HEK293 (cell line): ENCODE data around the gene OAT.

Experiments
- CTCF ChIA-PET: fragments of 350-600 bp; formaldehyde crosslinking; extraction: SDS; loops from one replicate; lab custom pipeline; 2021; ENCODE audit warnings: antibody characterized with exemption; lab: Yijun Ruan, JAX
- POLR2A ChIA-PET: fragments of 300-600 bp; formaldehyde crosslinking; extraction: SDS; loops from one replicate; lab custom pipeline; 2020; ENCODE audit warnings: antibody characterized with exemption, inconsistent platforms; lab: Yijun Ruan, JAX
- H3K27ac ChIP-seq: fragments of 200-500 bp; sonication (Bioruptor generic); 2 replicates; pipeline ENCODE4 v1.5.1; 2014; ENCODE audit warnings: low read depth, low read length, control low read depth, inconsistent platforms; ENCODE audit errors: extremely low read depth
- H3K36me3 ChIP-seq, 2 experiments: fragments of 200-500 bp in 1 of 2; sonication (Bioruptor generic) in 1 of 2; 1 replicate in 1 of 2; 2 replicates in 1 of 2; pipeline ENCODE4 v1.5.1; 2014 to 2017; ENCODE audit warnings: inconsistent platforms in 2 of 2, low read length in 2 of 2; ENCODE audit not compliant: control insufficient read depth in 2 of 2, insufficient read depth in 1 of 2
- H3K4me1 ChIP-seq: fragments of 200-500 bp; sonication (Bioruptor generic); 2 replicates; pipeline ENCODE4 v1.5.1; 2014; ENCODE audit warnings: mild to moderate bottlenecking, low read length, inconsistent platforms; ENCODE audit not compliant: control insufficient read depth, insufficient read depth
- H3K4me3 ChIP-seq: 2 replicates; pipeline ENCODE4 v1.5.1; 2011; ENCODE audit warnings: low read depth, mild to moderate bottlenecking, control low read depth, low read length, moderate library complexity
- H3K9me3 ChIP-seq: fragments of 200-500 bp; sonication (Bioruptor generic); 2 replicates; pipeline ENCODE4 v1.5.1; 2014; ENCODE audit warnings: low read depth, low read length, inconsistent platforms; ENCODE audit not compliant: control insufficient read depth, insufficient read depth
- ELK4 ChIP-seq: IDR thresholded peaks from 2 replicates; pipeline ENCODE4 v1.6.1; 2011; ENCODE audit warnings: mild to moderate bottlenecking, low read depth, low read length, borderline replicate concordance
- GFI1B ChIP-seq: fragments of 450-650 bp; formaldehyde crosslinking; IDR thresholded peaks from 2 replicates; pipeline ENCODE4 v1.5.1; 2016; ENCODE audit warnings: missing biosample characterization, missing genetic modification characterization
- KLF16 ChIP-seq: fragments of 450-650 bp; formaldehyde crosslinking; IDR thresholded peaks from 2 replicates; pipeline ENCODE4 v1.5.1; 2017; ENCODE audit warnings: missing biosample characterization, missing genetic modification characterization
- OSR2 ChIP-seq: fragments of 450-650 bp; formaldehyde crosslinking; IDR thresholded peaks from 2 replicates; pipeline ENCODE4 v1.5.1; 2016; ENCODE audit warnings: missing biosample characterization, missing genetic modification characterization
- PRDM2 ChIP-seq: fragments of 450-650 bp; formaldehyde crosslinking; IDR thresholded peaks from 2 replicates; pipeline ENCODE4 v1.5.1; 2016; ENCODE audit warnings: missing biosample characterization, missing genetic modification characterization, borderline replicate concordance
- SETDB1 ChIP-seq: IDR thresholded peaks from one replicate; pipeline ENCODE4 v1.6.1; 2017; ENCODE audit warnings: mild to moderate bottlenecking, low read length, moderate library complexity, mixed read lengths; ENCODE audit not compliant: insufficient read length
- TSHZ1 ChIP-seq: fragments of 450-650 bp; formaldehyde crosslinking; IDR thresholded peaks from 2 replicates; pipeline ENCODE4 v1.5.1; 2016; ENCODE audit warnings: missing biosample characterization, missing genetic modification characterization, borderline replicate concordance
- ZFP69B ChIP-seq: fragments of 450-650 bp; formaldehyde crosslinking; IDR thresholded peaks from 2 replicates; pipeline ENCODE4 v1.5.1; 2016; ENCODE audit warnings: missing biosample characterization, missing genetic modification characterization
- ZNF132 ChIP-seq: fragments of 450-650 bp; formaldehyde crosslinking; IDR thresholded peaks from 2 replicates; pipeline ENCODE4 v1.5.1; 2017; ENCODE audit warnings: missing biosample characterization, missing genetic modification characterization, borderline replicate concordance
- ZNF26 ChIP-seq: fragments of 450-650 bp; formaldehyde crosslinking; IDR thresholded peaks from 2 replicates; pipeline ENCODE4 v1.5.1; 2016; ENCODE audit warnings: missing biosample characterization, missing genetic modification characterization
- ZNF266 ChIP-seq: fragments of 450-650 bp; formaldehyde crosslinking; IDR thresholded peaks from 2 replicates; pipeline ENCODE4 v1.5.1; 2016; ENCODE audit warnings: missing biosample characterization, missing genetic modification characterization, low read depth
- ZNF292 ChIP-seq: fragments of 450-650 bp; formaldehyde crosslinking; IDR thresholded peaks from 2 replicates; pipeline ENCODE4 v1.5.1; 2016; ENCODE audit warnings: low read depth, missing biosample characterization, missing genetic modification characterization, borderline replicate concordance
- ZNF398 ChIP-seq: fragments of 450-650 bp; formaldehyde crosslinking; IDR thresholded peaks from 2 replicates; pipeline ENCODE4 v1.5.1; 2017; ENCODE audit warnings: missing biosample characterization, missing genetic modification characterization
- ZNF48 ChIP-seq: fragments of 450-650 bp; formaldehyde crosslinking; IDR thresholded peaks from 2 replicates; pipeline ENCODE4 v1.5.1; 2016; ENCODE audit warnings: missing biosample characterization, missing genetic modification characterization
- ZNF501 ChIP-seq: fragments of 450-650 bp; formaldehyde crosslinking; IDR thresholded peaks from 2 replicates; pipeline ENCODE4 v1.5.1; 2016; ENCODE audit warnings: missing biosample characterization, missing genetic modification characterization
- ZNF510 ChIP-seq: fragments of 450-650 bp; formaldehyde crosslinking; IDR thresholded peaks from 2 replicates; pipeline ENCODE4 v1.5.1; 2018; ENCODE audit warnings: mild to moderate bottlenecking, missing genetic modification characterization, missing biosample characterization; ENCODE audit not compliant: insufficient replicate concordance
- ZNF610 ChIP-seq: fragments of 450-650 bp; formaldehyde crosslinking; IDR thresholded peaks from 2 replicates; pipeline ENCODE4 v1.5.1; 2016; ENCODE audit warnings: missing biosample characterization, missing genetic modification characterization, borderline replicate concordance
- ZSCAN18 ChIP-seq: fragments of 450-650 bp; formaldehyde crosslinking; IDR thresholded peaks from 2 replicates; pipeline ENCODE4 v1.5.1; 2016; ENCODE audit warnings: missing biosample characterization, missing genetic modification characterization

OAT gene

GRCh38 chr10:124359336-124359832, 59.3 kb downstream of the OAT start:
- ChIA-PET CTCF (interaction anchor here (0.7 kb wide), 1 partner anchor 31 kb away, joined by 3 read pairs; no protein-coding TSS in a partner anchor), POLR2A (interaction anchor here (1.0 kb wide), 1 partner anchor 60 kb away, joined by 3 read pairs; the partner anchor contains the start of gene OAT)
- no peaks in the 10 kb centered on the region for H3K9me3 ChIP-seq
- no peak overlapping the region for H3K27ac ChIP-seq
- no peak overlapping the region for H3K4me3 ChIP-seq
- H3K4me1 ChIP-seq: no peaks in the 10 kb centered on the region; the same call in 1 of the 2 replicates
- no peaks in the 10 kb centered on the region for H3K36me3 ChIP-seq
- TF ChIP-seq ZNF501 (tag by site-specific recombination) (no peak), SETDB1 (peak; percentile 90), ZFP69B (tag by site-specific recombination) (no peak), ZNF48 (tag by site-specific recombination) (no peak), ZNF26 (tag by site-specific recombination) (peak; percentile 96), ZNF266 (tag by site-specific recombination) (no peak)

- H3K27ac ChIP-seq: no peak overlapping the region
- no peaks in the 10 kb centered on the region for H3K36me3 ChIP-seq
- no peaks in the 10 kb centered on the region for H3K9me3 ChIP-seq
- ChIA-PET POLR2A (no interaction called here), CTCF (interaction anchor here (1.6 kb wide), 1 partner anchor 32 kb away, joined by 5 read pairs; no protein-coding TSS in a partner anchor)
- H3K4me3 ChIP-seq: no peak overlapping the region
- no peaks in the 10 kb centered on the region; the same call in 1 of the 2 replicates for H3K4me1 ChIP-seq
- TF ChIP-seq ZNF510: no peak
- TF ChIP-seq ZNF398 (tag by site-specific recombination): no peak
- TF ChIP-seq ZNF610 (tag by site-specific recombination): no peak
- no peak for TF ChIP-seq ELK4
- TF ChIP-seq ZSCAN18 (tag by site-specific recombination): no peak
- no peak for TF ChIP-seq PRDM2 (tag by site-specific recombination)
- no peak for TF ChIP-seq OSR2 (tag by site-specific recombination)
- no peak for TF ChIP-seq ZNF132
- no peak for TF ChIP-seq GFI1B
- no peak for TF ChIP-seq ZNF292 (tag by site-specific recombination)
- no peak for TF ChIP-seq KLF16
- TF ChIP-seq TSHZ1: no peak
These were observed 61.2 kb downstream of the OAT start for GRCh38 chr10:124357561-124357885.
